ENCODE results near the gene UBE2G2. TPM values are rescaled to one million over a fixed set of nuclear protein-coding genes. Genes with fewer than 3 reads are reported as not detected.
A peak's percentile ranks its signal among the peaks of the same experiment; 100 is the strongest.

The UBE2G2 gene
- polyA plus RNA-seq, 1 donor = 86.3 TPM

GRCh38 chr21:44749116-44749758, 52.4 kb downstream of the UBE2G2 start:
- DNase-seq = no peak

GRCh38 chr21:44748621-44749020, 53.0 kb downstream of the UBE2G2 start:
- no peak for DNase-seq

- no peak for DNase-seq
Measured at GRCh38 chr21:44742418-44743153, 59.0 kb downstream of the UBE2G2 start.

GRCh38 chr21:44741921-44742320, 59.7 kb downstream of the UBE2G2 start:
- no peak for DNase-seq

- DNase-seq = no peak
Measured at GRCh38 chr21:44740742-44741141, 60.9 kb downstream of the UBE2G2 start.

GRCh38 chr21:44739316-44739715, 62.3 kb downstream of the UBE2G2 start:
- no peak for DNase-seq

- no peak for DNase-seq
Measured at GRCh38 chr21:44738621-44739020, 63.0 kb downstream of the UBE2G2 start.

- peak; percentile 13 for DNase-seq
Measured at GRCh38 chr21:44737706-44738354, 63.8 kb downstream of the UBE2G2 start.

GRCh38 chr21:44736291-44737004, 65.2 kb downstream of the UBE2G2 start:
- DNase-seq = no peak

GRCh38 chr21:44735821-44736220, 65.8 kb downstream of the UBE2G2 start:
- DNase-seq = no peak

GRCh38 chr21:44734841-44735240, 66.8 kb downstream of the UBE2G2 start:
- DNase-seq = no peak

- no peak for DNase-seq
Measured at GRCh38 chr21:44734026-44734745, 67.4 kb downstream of the UBE2G2 start.

- DNase-seq = no peak
Measured at GRCh38 chr21:44732956-44733355, 68.7 kb downstream of the UBE2G2 start.

- DNase-seq = no peak
Measured at GRCh38 chr21:44732263-44732662, 69.4 kb downstream of the UBE2G2 start.

GRCh38 chr21:44730951-44731579, 70.6 kb downstream of the UBE2G2 start:
- no peak for DNase-seq

- no peak for DNase-seq
Measured at GRCh38 chr21:44730028-44730395, 71.6 kb downstream of the UBE2G2 start.

- DNase-seq = no peak
Measured at GRCh38 chr21:44729336-44730027, 72.1 kb downstream of the UBE2G2 start.

- no peak for DNase-seq
Measured at GRCh38 chr21:44728716-44729115, 72.9 kb downstream of the UBE2G2 start.

GRCh38 chr21:44727757-44728156, 73.9 kb downstream of the UBE2G2 start:
- DNase-seq = no peak

- DNase-seq = no peak
Measured at GRCh38 chr21:44727321-44727720, 74.3 kb downstream of the UBE2G2 start.

GRCh38 chr21:44726826-44727225, 74.8 kb downstream of the UBE2G2 start:
- DNase-seq = no peak

All from hindlimb muscle (tissue), 1 donor.